CD4-positive, alpha-beta T cell treated with Interleukin-4 for 1 hour (primary cell): Measurements from ENCODE around the gene LBX1.

Experiments used
- DNase-seq, 2 donors: peaks; one replicate each; pipeline ENCODE4 v3.0.0-alpha.2; 2020 to 2022

LBX1 gene, protein sequence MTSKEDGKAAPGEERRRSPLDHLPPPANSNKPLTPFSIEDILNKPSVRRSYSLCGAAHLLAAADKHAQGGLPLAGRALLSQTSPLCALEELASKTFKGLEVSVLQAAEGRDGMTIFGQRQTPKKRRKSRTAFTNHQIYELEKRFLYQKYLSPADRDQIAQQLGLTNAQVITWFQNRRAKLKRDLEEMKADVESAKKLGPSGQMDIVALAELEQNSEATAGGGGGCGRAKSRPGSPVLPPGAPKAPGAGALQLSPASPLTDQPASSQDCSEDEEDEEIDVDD

DNA sequence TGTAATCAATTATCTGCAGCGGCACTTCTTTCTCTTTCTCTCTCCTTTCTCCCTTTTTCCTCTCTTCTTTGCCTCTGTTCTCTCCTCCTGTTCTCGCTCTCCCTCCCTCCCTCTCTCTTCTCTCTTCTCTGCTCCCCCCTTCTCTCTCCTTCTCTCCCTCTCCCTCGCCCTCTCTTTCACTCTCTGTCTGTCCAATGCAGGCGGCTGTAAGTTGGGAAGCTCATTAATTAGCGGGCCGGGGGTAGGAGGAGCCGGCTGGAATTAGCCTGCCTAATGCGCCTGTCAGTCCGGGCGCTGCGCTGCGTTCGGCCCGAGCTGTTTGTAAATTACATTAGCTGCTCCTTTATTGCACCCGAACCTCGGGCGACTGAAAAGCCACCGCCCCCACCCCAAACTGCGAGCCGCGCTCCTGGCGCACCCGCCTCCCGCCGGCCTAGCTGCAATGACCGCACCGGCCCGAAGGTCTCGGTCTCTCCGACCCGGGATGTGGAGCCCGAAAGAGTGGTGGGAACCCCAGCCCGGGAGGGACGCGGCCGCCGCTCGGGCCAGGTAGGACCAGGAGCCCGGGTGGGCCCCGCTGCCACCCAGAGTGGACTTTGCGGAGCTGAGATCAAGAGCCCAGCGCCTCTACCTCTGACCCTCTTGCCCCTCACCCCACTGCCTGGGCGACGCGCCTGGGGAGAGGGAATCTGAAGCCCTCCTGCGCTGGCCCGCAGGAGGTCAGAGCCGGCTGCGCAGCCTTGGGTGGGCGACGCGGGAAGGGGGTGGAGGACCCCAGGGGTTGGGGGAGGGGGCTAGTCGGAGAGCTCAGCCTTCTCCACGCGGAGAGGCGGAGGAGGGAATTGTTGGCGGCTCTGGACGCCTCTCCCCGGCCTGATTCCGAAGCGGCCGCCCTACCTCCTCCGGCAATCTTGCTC, at the start of gene LBX1:
TSS of gene LBX1 (minus strand) at position 198 of the 917 bp plus-strand sequence. CDS start 648 bp downstream, outside the sequence.
- no peak for DNase-seq

DNA sequence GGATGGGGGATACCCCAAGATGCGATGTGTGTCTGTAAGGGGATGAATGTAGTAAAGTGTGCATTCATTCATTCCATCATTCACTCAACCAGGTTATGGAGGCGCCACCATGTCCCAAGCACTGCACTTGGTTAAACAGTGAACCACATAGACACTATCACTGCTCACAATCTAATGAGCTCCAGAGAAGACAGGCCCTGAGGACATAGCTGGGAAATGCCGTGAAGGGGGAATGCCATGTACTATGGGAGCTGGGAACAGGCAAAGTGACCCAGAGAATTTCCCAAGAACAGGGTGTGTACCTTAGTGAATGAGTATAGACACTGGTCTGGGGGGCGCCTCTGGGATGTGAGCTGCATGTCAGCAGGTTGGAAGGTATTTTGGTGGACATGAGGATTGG, 44.5 kb upstream of the LBX1 start:
- DNase-seq, result no peak

DNA sequence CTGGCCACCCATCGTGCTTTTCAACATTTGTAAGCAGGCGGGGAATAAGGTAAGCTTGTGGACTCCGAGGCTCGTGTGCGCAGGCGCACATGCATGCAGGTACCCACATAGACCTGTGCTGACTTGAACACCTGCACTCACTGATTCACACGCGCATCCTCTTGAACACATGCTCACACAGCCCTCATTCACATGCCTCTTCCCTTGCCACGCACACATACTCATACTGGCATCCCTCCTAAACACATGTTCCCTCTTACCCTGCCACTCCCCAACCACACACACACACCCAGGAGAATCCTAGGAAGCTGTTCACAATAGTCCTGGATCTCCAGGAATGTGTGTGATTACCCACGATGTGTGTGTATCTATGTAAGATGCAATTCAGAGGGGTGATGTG, 44.1 kb upstream of the LBX1 start:
- DNase-seq, result no peak

DNA sequence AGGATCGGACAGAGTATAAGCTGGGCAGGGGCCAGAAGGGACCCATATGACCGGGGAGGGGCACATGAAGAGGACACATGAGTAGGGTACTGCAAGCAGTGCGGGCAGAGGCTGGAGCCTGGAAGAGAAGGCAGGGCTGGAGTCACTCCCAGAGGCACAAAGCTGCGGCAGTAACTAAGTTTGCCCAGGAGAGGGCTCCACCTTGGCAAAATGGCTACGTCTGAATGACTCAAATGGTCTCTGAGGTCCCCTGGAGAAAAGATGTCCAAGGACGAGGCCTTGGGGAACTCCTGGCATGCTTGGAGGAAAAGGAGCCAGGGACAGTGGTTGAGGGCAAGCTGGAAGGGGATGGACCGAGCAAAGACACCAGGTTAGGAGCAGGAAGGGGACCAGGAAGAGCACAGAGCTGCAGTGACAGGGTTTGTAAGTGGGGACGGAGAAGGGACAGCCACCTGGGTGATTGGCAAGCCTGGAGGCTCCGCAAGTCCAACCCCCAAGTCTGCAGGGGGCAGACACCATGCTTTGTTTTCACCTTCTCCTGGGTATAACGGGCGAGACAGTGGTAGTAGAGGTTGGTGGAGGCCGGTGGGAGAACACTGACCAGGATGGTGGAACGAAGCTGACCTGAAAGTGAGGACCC, 43.1 kb upstream of the LBX1 start:
- peak; percentile 54 to 59 for DNase-seq

DNA sequence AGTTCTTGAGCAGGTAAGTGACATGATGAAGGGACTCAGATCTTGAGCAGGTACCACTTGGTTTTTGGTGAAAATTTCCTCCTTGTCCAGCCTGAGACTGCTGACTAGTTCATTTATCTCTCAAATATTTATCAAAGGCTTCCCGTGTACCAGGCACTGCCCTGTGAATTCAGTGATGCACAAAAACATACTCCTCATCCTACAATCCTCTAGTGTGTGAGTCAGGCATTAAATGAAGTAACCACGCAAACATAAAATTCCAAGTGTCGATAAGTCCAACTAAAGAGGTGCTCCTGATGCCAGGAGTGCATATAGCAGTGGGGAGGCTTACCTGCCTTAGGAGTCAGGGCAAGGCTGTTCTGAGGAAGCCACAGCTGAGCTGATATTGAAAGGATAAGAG, 41.5 kb upstream of the LBX1 start:
- no peak for DNase-seq

DNA sequence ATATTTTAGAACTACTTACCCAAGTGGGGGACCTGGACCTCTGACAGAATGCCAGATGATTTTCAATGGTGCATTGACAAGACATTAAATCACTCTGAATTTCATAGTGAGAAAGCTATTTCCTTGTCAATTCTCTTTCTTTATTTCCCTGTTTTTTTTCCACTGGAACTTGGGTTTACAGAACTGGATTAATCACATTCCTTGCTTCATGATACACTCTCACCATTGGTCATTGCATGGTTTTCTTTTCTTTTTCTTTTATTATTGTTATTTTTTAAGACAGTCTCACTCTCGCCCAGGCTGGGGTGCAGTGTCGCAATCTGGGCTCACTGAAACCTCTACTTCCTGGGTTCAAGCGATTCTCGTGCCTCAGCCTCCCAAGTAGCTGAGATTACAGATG, 38.5 kb upstream of the LBX1 start:
- DNase-seq, result no peak

DNA sequence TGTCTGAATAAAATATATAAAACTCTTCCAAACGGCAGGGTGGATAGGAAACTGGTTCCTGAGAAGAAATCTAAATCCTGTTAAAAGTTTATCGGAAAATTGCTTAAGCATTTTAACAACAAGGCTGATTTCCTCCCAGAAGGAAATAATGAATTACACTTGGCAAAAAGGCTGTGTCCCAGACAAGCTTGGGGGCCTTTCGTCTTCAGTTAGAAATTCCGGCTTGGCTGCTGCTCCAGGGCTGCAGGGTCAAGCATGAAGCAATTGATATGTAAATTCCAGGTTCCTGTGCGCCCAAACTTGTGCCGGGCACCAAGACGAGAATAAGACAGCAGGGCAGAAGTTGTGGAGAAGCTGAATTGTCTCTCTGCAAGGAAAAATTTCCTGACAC, 38.0 kb upstream of the LBX1 start:
- no peak for DNase-seq

DNA sequence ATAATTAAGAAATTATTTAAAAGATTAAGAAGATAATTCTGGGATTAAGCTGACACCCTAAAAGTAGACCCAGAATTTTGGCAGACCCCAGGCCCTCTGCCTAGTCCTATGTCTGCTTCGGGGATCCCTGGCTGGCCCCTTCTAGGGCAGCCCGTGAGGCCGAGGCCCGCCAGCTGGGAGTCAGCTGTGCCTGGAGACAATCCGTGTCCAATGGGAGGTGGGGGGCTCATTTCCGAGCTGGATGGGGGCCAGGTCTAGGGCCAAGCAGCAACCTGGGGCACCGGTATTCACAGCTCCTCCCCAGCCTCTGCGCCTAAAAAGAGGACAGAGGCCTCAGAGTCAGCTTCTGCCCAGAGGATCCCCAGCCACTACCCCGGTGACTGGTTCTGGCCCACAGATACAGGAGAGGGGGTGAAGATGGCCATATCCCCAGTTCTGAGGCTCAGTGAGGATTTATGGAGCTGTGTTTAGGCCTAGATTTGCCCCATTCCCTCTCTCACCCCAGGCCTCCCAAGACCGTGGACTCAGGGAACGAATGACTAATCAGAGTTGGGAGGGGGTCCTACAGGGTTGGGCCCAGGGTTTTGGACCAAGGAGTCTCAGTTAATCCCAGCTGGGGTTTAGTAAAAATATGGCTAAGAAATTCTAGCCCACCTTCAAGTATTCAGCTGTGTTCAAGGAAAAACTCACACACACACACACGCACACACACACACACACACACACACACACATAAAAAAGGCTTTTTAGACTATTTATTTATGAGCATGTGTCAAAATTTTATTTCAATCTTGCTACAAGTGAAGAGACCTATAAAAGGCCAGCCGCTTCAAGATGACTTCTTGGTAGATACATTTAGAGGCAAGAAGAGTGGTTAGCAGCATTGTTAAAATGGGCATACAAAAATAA, 37.4 kb upstream of the LBX1 start:
- DNase-seq, result no peak

DNA sequence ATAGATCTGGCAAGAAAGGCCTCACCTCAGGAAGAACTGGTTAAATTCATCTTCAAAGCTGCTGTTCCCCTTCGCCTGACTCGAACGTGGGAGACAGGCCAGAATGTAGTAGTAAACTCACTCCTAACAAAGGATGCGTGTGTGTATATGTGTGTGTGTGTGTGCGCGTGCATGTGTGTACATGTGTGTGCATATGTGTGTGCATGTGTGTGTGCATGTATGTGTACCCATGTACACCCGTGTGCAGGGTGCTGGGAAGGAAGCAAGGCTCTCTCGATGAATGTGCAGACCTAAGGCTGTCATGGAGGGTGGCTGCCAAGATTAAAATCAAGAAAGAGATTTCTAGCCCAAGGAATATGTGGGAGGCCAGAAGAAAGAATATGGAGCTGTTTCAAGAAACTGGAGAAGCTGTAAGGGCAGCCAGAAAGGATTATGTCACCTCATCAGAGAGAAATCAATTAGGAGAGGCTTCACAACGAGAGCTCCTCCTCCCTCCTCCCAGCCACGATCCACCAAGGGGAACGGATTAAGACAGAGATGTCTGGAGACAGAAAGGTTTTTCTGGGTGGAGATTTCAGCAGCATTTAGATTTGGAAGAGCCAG, 34.0 kb upstream of the LBX1 start:
- no peak for DNase-seq

DNA sequence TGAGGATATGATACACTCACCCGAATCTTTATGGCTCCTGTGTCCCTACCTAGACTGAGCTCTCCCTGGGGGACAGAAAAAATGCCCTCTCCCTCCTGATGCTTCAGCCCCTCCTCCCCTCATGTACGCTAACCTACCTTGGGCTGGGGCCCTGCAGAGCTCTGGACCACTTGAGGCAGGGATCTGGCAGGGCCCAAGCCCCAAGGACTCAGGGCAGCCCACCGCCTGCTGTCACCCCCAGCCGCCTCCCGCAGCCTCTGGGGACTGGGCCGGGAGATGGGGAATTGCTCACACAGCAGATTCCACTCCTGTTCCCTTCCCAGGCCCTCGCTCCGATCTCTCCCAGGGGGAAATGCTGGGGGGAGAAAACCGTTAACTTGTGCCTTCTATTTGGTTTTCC, 32.9 kb upstream of the LBX1 start:
- DNase-seq, result no peak

DNA sequence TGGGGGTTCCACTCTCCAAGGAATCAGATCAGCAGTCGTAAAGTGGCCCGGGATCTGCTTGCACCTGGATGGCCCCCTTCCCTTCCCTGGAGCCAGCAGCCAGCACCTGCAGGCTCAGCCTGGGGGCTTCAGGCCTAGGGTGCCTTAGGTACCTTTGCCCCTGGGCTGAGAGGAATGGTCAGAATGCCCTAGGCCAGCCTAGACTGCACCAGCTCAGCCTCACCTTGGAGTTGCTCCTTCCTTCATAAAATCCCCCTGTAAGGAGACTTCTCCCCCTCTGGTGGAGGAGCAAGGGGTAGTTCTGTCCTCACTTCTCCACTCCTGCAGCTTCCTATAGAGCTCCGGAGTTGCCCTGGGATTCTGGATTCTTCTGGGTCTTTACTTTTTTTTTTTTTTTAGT, 32.4 kb upstream of the LBX1 start:
- no peak for DNase-seq

DNA sequence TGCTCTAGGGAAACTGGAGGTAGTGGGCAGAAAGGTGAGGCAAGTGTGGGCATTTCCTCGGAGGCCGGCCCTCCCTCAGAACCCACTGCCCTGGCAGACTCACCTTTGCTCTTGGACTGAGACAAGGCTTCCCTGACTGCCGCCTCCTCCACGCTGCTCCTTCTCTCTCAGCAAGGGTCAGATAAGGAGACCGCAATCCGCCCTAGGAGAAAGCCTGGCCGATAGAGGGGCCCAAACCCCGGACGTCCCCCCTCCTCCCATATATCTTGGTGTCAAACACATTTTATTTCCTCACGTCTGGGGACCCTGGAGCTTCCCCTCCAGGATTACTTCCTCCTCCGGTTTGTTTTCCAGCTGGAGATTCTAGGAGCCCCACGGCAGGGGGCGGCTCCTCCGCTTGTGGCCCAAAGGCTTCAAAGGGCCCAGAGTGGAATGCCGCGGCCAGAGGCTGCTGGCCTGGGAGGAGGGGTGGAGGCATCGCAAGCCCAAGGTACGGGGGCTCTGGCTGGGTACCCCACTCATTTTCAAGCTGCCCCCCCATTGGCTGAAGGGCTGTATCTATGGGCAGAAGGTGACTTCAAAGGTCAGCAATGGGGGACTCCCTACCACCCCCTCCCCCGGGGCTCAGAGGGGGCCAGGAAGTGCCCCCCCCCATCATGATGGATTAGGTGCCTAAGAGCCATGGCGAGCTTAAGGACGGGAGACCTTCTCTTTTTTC, 31.7 kb upstream of the LBX1 start:
- no peak for DNase-seq

DNA sequence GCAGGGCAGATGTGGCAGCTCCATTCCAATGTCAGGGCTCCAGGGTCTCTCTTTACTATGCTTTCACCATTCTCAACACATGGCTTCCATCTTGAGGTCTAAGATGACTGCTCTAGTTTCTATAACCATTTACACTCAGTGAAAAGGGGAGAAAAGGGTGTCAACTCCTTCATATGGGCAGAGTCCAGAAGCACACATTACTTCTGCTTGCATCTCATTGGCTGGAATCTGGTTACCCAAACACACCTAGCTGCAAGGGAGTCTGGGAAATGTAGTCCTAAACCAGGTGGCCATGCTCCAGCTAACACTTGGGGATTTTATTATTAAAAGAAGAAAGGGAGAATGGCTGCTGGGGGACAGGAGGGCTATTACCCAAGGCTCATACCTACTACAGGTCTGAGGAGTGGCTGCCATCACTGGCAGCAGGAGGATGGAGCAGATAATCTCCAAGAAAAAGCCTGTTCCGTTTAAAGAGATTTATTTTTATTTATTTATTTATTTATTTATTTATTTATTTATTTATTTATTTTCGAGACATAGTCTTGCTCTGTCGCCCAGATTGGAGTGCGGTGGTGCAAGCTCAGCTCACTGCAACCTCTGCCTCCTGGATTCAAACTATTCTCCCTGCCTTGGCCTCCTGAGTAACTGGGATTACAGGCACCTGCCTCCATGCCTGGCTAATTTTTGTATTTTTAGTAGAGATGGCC, 29.1 kb upstream of the LBX1 start:
- no peak for DNase-seq

DNA sequence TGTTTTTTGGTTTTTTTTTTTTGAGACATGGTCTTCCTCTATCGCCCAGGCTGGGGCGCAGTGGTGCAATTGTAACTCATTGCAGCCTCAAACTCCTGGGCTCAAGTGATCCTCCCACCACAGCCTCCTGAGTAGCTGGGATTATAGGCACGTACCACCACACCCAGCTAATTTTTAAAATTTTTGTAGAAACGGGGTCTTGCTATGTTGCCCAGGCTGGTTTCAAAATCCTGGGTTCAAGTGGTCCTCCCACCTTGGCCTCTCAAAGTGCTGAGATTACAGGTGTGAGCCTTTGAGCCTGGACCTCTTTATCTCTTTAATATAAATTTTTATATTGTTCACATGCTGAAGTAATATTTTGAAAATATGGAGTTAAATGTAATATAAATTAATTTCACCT, 28.2 kb upstream of the LBX1 start:
- DNase-seq, result no peak

DNA sequence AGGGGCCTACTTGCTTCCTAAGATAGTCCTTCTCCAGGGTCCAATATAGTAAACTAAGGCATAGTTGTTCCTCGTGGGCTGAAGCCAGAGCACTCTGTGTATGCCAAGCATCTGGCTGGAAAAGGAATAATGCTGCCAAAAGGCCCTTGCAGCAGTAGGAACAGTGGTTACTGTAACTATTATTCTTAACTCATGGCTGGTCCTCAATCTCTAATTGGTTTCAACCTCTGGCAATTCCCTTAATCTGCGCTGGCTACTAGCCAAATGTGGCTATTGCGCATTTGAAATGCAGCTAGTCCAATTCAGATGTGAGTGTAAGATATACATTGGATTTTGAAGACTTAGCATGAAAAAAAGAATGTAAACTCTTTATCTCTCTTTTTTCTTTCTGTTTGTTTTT, 27.8 kb upstream of the LBX1 start:
- DNase-seq, result no peak

DNA sequence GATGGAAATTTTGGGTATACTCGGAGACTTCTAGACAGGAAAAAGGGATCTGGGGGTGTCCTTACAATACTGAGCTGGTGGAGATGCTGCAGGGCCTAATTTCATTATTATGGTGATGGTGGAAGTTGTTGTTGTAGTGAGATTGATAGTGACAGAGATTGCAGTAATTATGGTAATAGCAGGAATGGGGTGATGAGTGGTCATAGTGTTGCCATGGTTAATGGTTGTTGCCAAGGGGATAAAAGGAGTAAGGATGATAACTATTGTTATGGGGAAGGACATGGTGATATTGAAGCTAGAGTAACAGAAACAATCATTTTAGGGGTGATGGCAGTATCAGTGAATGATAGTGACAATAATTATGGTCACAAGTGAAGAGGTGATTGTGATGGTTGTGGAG, 27.1 kb upstream of the LBX1 start:
- no peak for DNase-seq

DNA sequence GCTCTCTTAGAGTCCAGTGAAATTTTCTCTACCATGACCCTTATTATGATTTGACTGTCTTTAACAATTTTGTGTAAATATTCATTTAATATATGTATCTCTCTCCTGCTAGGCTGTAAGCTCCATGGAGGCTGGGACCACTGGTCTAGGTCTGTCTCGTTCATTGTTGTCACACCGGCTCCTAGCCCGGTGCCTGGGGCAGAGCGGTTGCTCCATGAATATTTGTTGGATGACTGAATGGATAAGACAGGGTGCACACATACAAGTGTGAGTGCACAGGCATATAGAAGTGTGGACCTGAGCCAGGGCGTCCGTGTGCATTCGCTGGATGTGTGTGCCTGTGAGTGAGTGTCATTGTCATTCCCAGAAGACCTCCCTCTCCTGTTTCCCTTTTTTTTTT, 20.9 kb upstream of the LBX1 start:
- DNase-seq, result no peak

DNA sequence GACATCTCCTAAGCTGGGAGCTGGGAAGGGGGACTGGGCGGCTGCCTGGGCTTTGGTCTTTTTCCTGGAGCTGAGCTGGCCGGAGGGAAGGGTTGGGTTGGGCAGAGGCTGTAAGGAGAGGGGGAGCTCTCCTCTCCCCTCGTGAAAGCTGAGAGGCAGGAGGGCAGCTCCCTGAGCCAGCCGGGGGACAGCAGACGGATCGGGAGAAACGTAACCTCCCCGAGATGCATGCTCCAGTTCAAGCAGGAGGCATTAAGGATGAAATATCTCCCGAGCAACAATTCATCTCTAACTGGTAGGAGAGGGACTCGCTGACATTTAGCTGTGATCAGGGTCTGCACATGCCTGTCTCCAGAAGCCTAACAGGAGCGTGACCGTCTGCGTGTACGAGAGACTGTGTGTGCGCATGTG, 19.9 kb upstream of the LBX1 start:
- no peak for DNase-seq

DNA sequence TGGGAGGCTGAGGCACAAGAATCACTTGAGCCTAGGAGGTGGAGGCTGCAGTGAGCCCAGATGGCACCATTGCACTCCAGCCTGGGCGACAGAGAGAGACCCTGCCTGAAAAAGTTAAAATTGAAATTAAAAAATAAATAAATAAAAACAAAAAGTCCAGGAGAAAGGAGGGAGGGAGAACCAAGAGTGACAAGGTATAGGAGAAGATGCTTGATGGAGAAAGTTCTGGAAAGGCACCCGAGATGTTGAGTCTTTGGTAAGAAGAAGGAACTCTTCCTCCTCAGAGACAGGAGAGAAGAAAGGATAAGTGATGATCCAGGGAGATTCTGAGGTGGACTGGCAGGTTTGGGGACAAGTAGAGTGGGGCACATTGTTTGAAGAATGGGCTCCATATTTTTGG, 17.4 kb upstream of the LBX1 start:
- DNase-seq, result no peak

DNA sequence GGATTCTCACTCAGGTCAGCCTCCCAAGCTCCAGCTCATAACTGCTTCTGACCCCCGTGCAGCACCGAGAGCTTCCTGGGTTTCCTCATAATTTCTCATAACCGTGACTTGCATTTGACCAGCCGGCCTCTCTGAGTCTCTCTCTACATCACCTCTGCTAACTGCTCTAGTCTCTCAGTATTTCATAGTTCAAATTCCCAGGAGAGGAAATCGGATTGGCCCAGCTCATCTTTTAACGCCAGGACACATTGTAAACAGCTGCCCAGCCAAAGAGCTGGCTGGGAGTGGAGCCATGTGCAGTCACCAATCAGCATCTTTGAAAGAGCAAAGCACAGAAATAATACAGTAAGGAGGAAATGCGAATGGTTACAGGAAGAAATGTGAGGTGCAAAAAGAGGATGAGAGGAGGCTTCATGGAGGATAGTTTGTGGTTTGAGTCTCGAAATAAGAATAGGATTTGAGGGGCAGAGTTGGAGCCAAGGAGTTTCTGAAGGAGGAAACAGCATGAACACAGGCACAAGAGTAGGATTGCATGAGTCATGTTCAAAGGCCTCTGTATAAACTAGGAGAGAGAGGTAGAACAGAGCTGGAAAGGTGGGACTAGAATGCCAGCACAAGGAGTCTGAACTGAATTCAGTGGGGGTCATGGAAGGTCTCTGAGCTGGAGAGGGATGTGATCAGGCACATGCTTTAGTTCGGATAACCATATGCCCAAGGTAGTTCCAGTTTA, 15.2 kb upstream of the LBX1 start:
- no peak for DNase-seq
